Neural progenitor cell (in vitro differentiated cells): ENCODE measurements around the gene RNF31.

Experiments
- CTCF ChIP-seq: fragments of 200-600 bp; sonication (generic); IDR thresholded peaks from 2 replicates; pipeline ENCODE4 v1.5.1; 2017; ENCODE audit warnings: antibody characterized with exemption, mild to moderate bottlenecking
- EZH2 ChIP-seq: fragments of 200-600 bp; sonication (generic); IDR thresholded peaks from 2 replicates; pipeline ENCODE4 v1.6.1; 2017; ENCODE audit warnings: antibody characterized with exemption, mild to moderate bottlenecking, moderate library complexity
- EZH2phosphoT487 ChIP-seq: fragments of 200-600 bp; sonication (generic); IDR thresholded peaks from 2 replicates; pipeline ENCODE4 v1.6.1; 2017; ENCODE audit warnings: antibody characterized with exemption

GRCh38 chr14:24137529-24138395 is 9.5 kb upstream of the RNF31 start:
- TF ChIP-seq CTCF (no peak), EZH2phosphoT487 (no peak), EZH2 (no peak)
